SK-N-SH (cell line): ENCODE data around the gene CIC. TPM values are rescaled to one million over a fixed set of nuclear protein-coding genes. Genes with fewer than 3 reads are reported as not detected.

Experiments
- CTCF ChIA-PET: fragments of 300-600, 350-600 bp; formaldehyde crosslinking; extraction: SDS; loops from one replicate; lab custom pipeline; 2021; lab: Yijun Ruan, JAX
- POLR2A ChIA-PET: fragments of 350-600 bp; sonication (Branson Sonifier 250); formaldehyde crosslinking; extraction: SDS; loops from one replicate; lab custom pipeline; 2020; ENCODE audit warnings: antibody characterized with exemption, inconsistent platforms; lab: Yijun Ruan, JAX
- DNase-seq: peaks from one replicate; pipeline ENCODE4 v3.0.0; 2012
- H2AFZ ChIP-seq: fragments of 200-600 bp; sonication (generic); 2 replicates; pipeline ENCODE4 v1.8.1; 2016; ENCODE audit warnings: antibody characterized with exemption, mild to moderate bottlenecking, low read depth
- H3F3A ChIP-seq: fragments of 200-600 bp; sonication (generic); replicated peaks from 2 replicates; pipeline ENCODE3; 2016; ENCODE audit warnings: antibody characterized with exemption, mild to moderate bottlenecking; ENCODE audit not compliant: insufficient read depth
- H3K27ac ChIP-seq, 2 experiments: fragments of 200-500 bp in 1 of 2; fragments of 200-600 bp in 1 of 2; sonication (Bioruptor generic) in 1 of 2; sonication (generic), shearing (Covaris generic) in 1 of 2; 2 replicates each; pipeline versions ENCODE4 v1.5.1 to v1.6.1; 2014 to 2016; ENCODE audit warnings: low read depth in 2 of 2, inconsistent platforms in 1 of 2, low read length in 1 of 2, mild to moderate bottlenecking in 1 of 2, mixed read lengths in 1 of 2
- H3K27me3 ChIP-seq: fragments of 200-600 bp; sonication (generic), shearing (Covaris generic); 2 replicates; pipeline ENCODE4 v1.6.1; 2016; ENCODE audit warnings: mixed run types; ENCODE audit not compliant: insufficient read depth
- H3K36me3 ChIP-seq, 2 experiments: fragments of 200-500 bp in 1 of 2; fragments of 200-600 bp in 1 of 2; sonication (Bioruptor generic) in 1 of 2; sonication (generic) in 1 of 2; replicated peaks in 1 of 2; 2 replicates each; pipeline versions ENCODE3 to v1.5.1; 2014 to 2016; ENCODE audit warnings: low read length in 1 of 2, mild to moderate bottlenecking in 1 of 2; ENCODE audit not compliant: insufficient read depth in 2 of 2, control insufficient read depth in 1 of 2
- H3K4me1 ChIP-seq, 2 experiments: fragments of 200-500 bp in 1 of 2; fragments of 200-600 bp in 1 of 2; sonication (Bioruptor generic) in 1 of 2; sonication (generic), shearing (Covaris generic) in 1 of 2; 2 replicates each; pipeline versions ENCODE4 v1.5.1 to v1.6.1; 2014 to 2016; ENCODE audit warnings: low read depth in 1 of 2, low read length in 1 of 2, mixed run types in 1 of 2; ENCODE audit not compliant: insufficient read depth in 2 of 2, control insufficient read depth in 1 of 2
- H3K4me2 ChIP-seq: fragments of 200-600 bp; sonication (generic), shearing (Covaris generic); 2 replicates; pipeline ENCODE4 v1.6.1; 2017; ENCODE audit warnings: mixed run types
- H3K4me3 ChIP-seq, 2 experiments: fragments of 200-500 bp in 1 of 2; fragments of 200-600 bp in 1 of 2; sonication (Bioruptor generic) in 1 of 2; sonication (generic), shearing (Covaris generic) in 1 of 2; 2 replicates each; pipeline versions ENCODE4 v1.5.1 to v1.8.1; 2014 to 2016; ENCODE audit warnings: low read depth in 2 of 2, inconsistent platforms in 1 of 2, low read length in 1 of 2, mild to moderate bottlenecking in 1 of 2, mixed read lengths in 1 of 2, moderate library complexity in 1 of 2
- H3K79me2 ChIP-seq: fragments of 200-600 bp; sonication (generic); 2 replicates; pipeline ENCODE4 v1.8.1; 2017; ENCODE audit warnings: mild to moderate bottlenecking; ENCODE audit not compliant: insufficient read depth
- H3K9ac ChIP-seq: fragments of 200-600 bp; sonication (generic); 2 replicates; pipeline ENCODE4 v1.6.1; 2017; ENCODE audit warnings: mixed run types
- H3K9me2 ChIP-seq: fragments of 200-600 bp; sonication (generic); 2 replicates; pipeline ENCODE4 v1.6.1; 2017; ENCODE audit warnings: mixed run types
- H3K9me3 ChIP-seq: fragments of 200-600 bp; sonication (generic); 2 replicates; pipeline ENCODE4 v1.6.1; 2017; ENCODE audit warnings: mixed run types, mild to moderate bottlenecking, moderate library complexity
- H4K20me1 ChIP-seq: fragments of 200-600 bp; sonication (generic); 2 replicates; pipeline ENCODE4 v1.6.1; 2017; ENCODE audit warnings: mild to moderate bottlenecking, mixed run types; ENCODE audit not compliant: insufficient read depth
- FOXM1 ChIP-seq: IDR thresholded peaks from 2 replicates; pipeline ENCODE4 v1.4.0; 2012; ENCODE audit warnings: low read depth, mild to moderate bottlenecking
- GATA2 ChIP-seq: sonication (generic); formaldehyde crosslinking; IDR thresholded peaks from 2 replicates; pipeline ENCODE4 v1.5.0; 2020; ENCODE audit warnings: mild to moderate bottlenecking, missing genetic modification reagents
- JUND ChIP-seq: IDR thresholded peaks from 2 replicates; pipeline ENCODE4 v1.4.0; 2012
- MXI1 ChIP-seq: IDR thresholded peaks from 2 replicates; pipeline ENCODE4 v1.6.1; 2012; ENCODE audit warnings: mild to moderate bottlenecking, low read depth, low read length, improper control_type of control experiment
- SIN3A ChIP-seq: IDR thresholded peaks from 2 replicates; pipeline ENCODE4 v1.6.1; 2012; ENCODE audit warnings: low read depth, mild to moderate bottlenecking, low read length, moderate library complexity, borderline replicate concordance
- TAF1 ChIP-seq: IDR thresholded peaks from 2 replicates; pipeline ENCODE4 v1.6.1; 2012; ENCODE audit warnings: low read depth, mild to moderate bottlenecking, low read length, moderate library complexity, borderline replicate concordance
- TCF12 ChIP-seq: IDR thresholded peaks from 2 replicates; pipeline ENCODE4 v1.4.0; 2012
- TEAD4 ChIP-seq: IDR thresholded peaks from 2 replicates; pipeline ENCODE4 v1.4.0; 2012; ENCODE audit warnings: mild to moderate bottlenecking, borderline replicate concordance; ENCODE audit not compliant: insufficient read depth
- WGBS: methylation state at CpG from one replicate; pipeline ENCODE4 v1.1.6; 2017; ENCODE audit warnings: low lambda C conversion rate; 5-methylcytosine and 5-hydroxymethylcytosine counted together
- polyA plus RNA-seq, 3 experiments: library from polyadenylated mRNA; depleted of rRNA; stranded (reverse); fragments of >200 nt; gene quantifications; 2 replicates each; pipeline ENCODE4 v1.2.3, GENCODE V29; 2012
- TF ChIP-seq, protein P1 (sequence below): IDR thresholded peaks from 2 replicates; pipeline ENCODE4 v1.4.0; 2012; ENCODE audit warnings: low read depth, borderline replicate concordance
- TF ChIP-seq, protein P2 (sequence below): IDR thresholded peaks from 2 replicates; pipeline ENCODE4 v1.4.0; 2012; ENCODE audit warnings: low read depth
- TF ChIP-seq, protein P3 (sequence below): fragments of 150-350 bp; IDR thresholded peaks from 2 replicates; pipeline ENCODE4 v1.6.1; 2017; ENCODE audit warnings: antibody characterized with exemption, low read length, low read depth, borderline replicate concordance
- TF ChIP-seq, protein P4 (sequence below): fragments of 150-350 bp; IDR thresholded peaks from 2 replicates; pipeline ENCODE4 v1.6.1; 2016; ENCODE audit warnings: mild to moderate bottlenecking, low read depth, low read length
- TF ChIP-seq, protein P5 (sequence below): IDR thresholded peaks from 2 replicates; pipeline ENCODE4 v1.6.1; 2012; ENCODE audit warnings: mild to moderate bottlenecking, low read depth, low read length, moderate library complexity

CIC gene
- polyA plus RNA-seq, 1 of the 3 experiments (the other 2 are of a cell fraction), result 16.9 TPM

DNA sequence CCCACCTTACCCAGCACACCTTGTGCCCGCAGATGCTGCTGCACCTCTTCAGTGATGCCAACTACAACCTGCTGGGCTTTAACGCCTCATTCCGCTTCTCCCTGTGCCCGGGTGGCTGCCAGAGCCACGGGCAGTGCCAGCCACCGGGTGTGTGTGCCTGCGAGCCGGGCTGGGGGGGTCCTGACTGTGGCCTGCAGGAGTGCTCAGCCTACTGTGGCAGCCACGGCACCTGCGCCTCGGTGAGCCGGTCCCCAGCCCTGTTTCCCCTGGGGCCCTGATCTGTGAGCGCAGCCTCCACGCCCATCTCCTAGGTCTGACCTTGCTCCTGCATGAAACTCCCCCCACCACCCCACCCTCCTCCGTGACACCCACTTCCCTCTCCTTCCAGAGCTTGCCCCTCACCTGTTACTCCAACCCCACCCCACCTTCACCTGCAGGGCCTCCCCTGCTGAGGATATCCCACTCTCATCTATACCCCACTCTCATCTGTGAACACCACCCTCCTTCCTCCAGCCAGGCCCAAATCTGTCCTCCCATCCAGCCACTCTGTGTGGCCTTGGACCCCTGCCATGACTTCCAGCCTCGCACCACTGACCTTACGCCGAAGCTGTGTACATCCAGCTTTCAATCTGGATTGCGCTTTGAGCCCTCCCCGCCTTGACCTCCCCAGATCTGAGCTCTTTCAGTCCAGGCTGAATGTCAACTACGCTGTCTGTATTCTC, 65.1 kb downstream of the CIC start:
- Histone ChIP-seq H3K4me2 (no peak overlapping the region), H3K9me2 (no peaks in the 10 kb centered on the region), H3K36me3 (peaks cover 8 to 9% of the 10 kb centered on the region in 2 experiments), H3K9me3 (no peaks in the 10 kb centered on the region), H3K4me1 (no peaks in the 10 kb centered on the region), H2AFZ (no peak overlapping the region), H3K9ac (no peak overlapping the region), H3K27me3 (no peaks in the 10 kb centered on the region), H3K4me3 (no peak overlapping the region), H3K27ac (no peak overlapping the region), H3K79me2 (0 out of 2 replicates have a peak, but pooled peaks cover 4% of the 10 kb centered on the region), H3F3A (no peaks in the 10 kb centered on the region), H4K20me1 (no peaks in the 10 kb centered on the region)
- WGBS, result 92% methylated on average over 12 of the region's 21 CpGs
- no peak for TF ChIP-seq TAF1
- DNase-seq, result no peak
- CTCF ChIA-PET, result no interaction called here
- POLR2A ChIA-PET, result no interaction called here

DNA sequence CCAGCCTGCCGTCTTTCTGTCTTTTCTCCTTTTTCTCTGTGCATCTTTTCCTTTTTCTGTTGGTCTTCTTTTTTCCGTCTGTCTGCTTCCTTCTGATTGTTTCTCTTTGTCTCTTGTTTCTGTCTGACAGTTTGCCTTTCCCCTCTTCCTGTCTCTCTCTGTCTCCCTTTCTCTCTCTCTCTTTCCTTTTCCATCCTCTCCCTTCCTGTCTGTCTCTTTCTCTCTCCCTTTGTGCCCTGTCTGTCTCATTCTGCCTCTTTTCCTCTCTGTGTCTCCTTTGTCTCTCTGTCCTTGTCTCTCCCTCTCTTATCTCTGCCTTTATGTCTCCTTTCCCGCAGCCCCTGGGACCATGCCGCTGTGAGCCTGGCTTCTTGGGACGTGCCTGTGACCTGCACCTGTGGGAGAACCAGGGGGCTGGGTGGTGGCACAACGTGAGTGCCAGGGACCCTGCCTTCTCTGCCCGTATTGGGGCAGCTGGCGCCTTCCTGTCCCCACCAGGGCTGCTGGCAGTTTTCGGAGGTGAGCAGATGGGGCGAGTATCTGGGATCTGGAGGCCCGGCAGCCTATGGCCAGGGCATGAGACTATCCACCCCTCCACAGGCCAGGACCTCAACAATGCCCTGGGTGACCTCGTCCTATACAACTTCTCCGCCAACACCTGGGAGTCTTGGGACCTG, 65.8 kb downstream of the CIC start:
- Histone ChIP-seq H3K79me2 (0 out of 2 replicates have a peak, but pooled peaks cover 3% of the 10 kb centered on the region), H3K27me3 (no peaks in the 10 kb centered on the region), H4K20me1 (no peaks in the 10 kb centered on the region), H3K36me3 (peaks cover 8 to 9% of the 10 kb centered on the region in 2 experiments), H2AFZ (no peak overlapping the region), H3K4me3 (no peak overlapping the region), H3K27ac (no peak overlapping the region), H3K4me2 (no peak overlapping the region), H3K9me2 (no peaks in the 10 kb centered on the region), H3K9me3 (no peaks in the 10 kb centered on the region), H3F3A (no peaks in the 10 kb centered on the region), H3K4me1 (no peaks in the 10 kb centered on the region), H3K9ac (no peak overlapping the region)
- no peak for TF ChIP-seq SIN3A
- no peak for TF ChIP-seq MXI1
- TF ChIP-seq, protein P1, sequence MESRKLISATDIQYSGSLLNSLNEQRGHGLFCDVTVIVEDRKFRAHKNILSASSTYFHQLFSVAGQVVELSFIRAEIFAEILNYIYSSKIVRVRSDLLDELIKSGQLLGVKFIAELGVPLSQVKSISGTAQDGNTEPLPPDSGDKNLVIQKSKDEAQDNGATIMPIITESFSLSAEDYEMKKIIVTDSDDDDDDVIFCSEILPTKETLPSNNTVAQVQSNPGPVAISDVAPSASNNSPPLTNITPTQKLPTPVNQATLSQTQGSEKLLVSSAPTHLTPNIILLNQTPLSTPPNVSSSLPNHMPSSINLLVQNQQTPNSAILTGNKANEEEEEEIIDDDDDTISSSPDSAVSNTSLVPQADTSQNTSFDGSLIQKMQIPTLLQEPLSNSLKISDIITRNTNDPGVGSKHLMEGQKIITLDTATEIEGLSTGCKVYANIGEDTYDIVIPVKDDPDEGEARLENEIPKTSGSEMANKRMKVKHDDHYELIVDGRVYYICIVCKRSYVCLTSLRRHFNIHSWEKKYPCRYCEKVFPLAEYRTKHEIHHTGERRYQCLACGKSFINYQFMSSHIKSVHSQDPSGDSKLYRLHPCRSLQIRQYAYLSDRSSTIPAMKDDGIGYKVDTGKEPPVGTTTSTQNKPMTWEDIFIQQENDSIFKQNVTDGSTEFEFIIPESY, result no peak
- TF ChIP-seq, protein P2, sequence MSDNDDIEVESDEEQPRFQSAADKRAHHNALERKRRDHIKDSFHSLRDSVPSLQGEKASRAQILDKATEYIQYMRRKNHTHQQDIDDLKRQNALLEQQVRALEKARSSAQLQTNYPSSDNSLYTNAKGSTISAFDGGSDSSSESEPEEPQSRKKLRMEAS, result no peak
- TF ChIP-seq TCF12, result no peak
- TF ChIP-seq, protein P3, sequence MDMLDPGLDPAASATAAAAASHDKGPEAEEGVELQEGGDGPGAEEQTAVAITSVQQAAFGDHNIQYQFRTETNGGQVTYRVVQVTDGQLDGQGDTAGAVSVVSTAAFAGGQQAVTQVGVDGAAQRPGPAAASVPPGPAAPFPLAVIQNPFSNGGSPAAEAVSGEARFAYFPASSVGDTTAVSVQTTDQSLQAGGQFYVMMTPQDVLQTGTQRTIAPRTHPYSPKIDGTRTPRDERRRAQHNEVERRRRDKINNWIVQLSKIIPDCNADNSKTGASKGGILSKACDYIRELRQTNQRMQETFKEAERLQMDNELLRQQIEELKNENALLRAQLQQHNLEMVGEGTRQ, result no peak
- no peak for TF ChIP-seq GATA2 (CRISPR knock-in tag)
- TF ChIP-seq, protein P4, sequence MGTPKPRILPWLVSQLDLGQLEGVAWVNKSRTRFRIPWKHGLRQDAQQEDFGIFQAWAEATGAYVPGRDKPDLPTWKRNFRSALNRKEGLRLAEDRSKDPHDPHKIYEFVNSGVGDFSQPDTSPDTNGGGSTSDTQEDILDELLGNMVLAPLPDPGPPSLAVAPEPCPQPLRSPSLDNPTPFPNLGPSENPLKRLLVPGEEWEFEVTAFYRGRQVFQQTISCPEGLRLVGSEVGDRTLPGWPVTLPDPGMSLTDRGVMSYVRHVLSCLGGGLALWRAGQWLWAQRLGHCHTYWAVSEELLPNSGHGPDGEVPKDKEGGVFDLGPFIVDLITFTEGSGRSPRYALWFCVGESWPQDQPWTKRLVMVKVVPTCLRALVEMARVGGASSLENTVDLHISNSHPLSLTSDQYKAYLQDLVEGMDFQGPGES, result no peak
- no peak for TF ChIP-seq JUND
- no peak for TF ChIP-seq TEAD4
- TF ChIP-seq FOXM1, result no peak
- TF ChIP-seq, protein P5, sequence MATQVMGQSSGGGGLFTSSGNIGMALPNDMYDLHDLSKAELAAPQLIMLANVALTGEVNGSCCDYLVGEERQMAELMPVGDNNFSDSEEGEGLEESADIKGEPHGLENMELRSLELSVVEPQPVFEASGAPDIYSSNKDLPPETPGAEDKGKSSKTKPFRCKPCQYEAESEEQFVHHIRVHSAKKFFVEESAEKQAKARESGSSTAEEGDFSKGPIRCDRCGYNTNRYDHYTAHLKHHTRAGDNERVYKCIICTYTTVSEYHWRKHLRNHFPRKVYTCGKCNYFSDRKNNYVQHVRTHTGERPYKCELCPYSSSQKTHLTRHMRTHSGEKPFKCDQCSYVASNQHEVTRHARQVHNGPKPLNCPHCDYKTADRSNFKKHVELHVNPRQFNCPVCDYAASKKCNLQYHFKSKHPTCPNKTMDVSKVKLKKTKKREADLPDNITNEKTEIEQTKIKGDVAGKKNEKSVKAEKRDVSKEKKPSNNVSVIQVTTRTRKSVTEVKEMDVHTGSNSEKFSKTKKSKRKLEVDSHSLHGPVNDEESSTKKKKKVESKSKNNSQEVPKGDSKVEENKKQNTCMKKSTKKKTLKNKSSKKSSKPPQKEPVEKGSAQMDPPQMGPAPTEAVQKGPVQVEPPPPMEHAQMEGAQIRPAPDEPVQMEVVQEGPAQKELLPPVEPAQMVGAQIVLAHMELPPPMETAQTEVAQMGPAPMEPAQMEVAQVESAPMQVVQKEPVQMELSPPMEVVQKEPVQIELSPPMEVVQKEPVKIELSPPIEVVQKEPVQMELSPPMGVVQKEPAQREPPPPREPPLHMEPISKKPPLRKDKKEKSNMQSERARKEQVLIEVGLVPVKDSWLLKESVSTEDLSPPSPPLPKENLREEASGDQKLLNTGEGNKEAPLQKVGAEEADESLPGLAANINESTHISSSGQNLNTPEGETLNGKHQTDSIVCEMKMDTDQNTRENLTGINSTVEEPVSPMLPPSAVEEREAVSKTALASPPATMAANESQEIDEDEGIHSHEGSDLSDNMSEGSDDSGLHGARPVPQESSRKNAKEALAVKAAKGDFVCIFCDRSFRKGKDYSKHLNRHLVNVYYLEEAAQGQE, result no peak
- 91% methylated on average over 10 of the region's 13 CpGs for WGBS
- ChIA-PET POLR2A (no interaction called here), CTCF (no interaction called here)
- no peak for DNase-seq
